Activated CD8-positive, alpha-beta memory T cell treated with anti-CD3 and anti-CD28 coated beads for 1 hour (primary cell): ENCODE results near the gene CRELD2.

Experiments used
- DNase-seq, 2 donors: peaks; one replicate each; pipeline ENCODE4 v3.0.0-alpha.2; 2020; ENCODE audit warnings: low read depth in 1 of 2; ENCODE audit errors: extremely low read depth in 1 of 2

CRELD2 gene

DNA sequence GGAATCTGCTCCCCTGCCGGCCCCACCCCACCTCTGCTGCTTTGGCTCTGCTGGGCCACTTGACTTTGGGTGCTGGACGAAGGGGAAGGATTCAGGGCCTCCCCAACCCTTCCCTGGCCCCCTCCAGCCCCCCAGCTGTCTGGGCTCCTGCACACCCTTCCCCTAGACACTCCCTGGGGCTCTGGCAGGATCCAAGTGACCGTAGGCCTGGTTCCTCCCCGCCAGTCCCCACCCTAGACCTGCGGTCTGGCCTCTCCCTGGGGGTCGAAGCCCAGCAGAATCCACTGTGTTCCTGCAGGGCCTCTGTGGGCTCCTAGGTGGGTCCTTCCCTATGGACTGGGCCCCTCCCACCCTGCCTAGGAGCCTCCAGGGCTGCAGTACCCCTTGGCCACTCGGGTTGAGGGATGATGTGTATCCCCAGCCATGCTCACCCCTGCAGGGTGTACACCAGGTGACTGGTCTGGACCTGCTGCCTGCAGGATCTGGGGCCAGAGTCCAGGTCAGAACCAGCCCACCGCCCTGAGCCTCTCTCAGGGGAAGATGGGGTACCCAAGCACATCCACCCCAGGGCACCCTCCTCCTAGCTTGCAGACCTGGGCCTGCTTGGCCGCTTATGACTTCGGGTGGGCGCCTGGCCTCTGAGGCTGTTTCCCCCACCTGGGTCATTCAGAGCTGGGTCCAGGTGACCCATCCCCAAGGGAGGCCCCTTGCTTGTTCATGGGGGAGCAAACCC lies 47.8 kb downstream of the CRELD2 start:
- DNase-seq: no peak

DNA sequence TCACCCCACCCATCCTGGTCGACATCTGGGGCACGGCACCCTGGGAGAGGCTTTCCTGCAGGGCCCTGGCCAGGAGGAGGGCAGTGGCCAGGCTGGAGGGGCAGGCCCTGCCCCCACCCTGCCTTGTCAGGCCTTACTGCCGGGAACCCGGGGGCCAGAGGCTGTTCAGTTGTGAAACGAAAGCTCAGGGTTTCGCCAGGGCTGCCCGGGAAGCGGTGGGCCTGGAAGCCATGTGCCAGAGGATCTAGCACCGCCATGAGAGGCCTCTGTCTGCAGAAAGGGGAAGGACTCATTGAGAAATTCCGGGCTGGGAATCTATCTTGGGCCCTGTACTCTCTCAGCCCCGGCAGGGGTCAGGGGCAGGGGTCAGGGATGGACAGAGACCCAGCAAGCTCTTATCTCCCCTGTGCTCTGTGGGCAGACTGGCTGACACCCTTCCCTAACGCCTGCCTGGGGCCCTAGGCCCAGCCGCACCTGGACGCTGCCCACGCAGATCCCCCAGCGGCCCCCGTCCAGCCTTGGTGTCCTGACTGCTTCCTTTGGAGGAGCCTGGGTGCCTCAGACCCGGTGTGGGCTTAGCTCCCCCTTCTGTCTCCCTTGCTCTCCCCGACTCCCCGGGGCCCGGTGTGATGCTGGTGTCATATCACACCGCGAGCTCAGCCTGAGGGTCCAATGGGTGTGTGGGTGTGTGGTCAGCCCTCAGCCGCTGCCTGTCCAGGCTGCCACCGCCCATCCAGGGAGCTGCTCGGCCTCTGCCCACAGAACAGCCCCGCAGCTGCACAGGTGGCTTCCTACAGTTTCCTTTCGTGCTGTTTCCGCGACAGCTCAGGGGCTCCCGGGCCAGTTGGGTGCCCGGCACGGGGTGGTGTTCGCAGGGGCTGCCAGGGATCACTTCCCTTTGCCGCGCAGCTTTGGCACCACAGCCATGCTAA lies 48.6 kb downstream of the CRELD2 start:
- no peak for DNase-seq

DNA sequence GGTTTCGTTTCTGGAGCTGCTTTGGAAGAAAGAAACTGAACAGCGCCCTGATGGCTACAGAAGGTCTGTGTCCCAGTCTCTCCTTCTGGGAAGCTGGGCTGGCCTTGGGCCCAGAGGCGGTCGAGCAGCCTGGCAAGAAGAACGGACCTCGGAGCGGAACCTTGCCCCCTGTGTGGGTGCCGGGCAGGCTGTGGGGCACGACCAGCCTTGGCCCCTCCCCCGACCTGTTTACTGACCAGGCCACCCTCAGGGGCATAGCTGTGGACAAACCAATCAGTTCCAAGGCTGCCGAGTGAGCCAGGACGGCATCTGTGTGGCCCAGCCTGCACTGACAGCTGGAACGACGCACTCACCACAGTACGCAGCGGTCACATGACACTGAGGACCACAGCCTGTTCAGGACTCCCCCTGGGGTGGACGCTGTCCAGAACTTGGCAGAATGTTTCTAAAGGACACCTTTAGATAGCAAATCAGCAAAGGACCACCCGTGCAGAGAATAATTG lies 49.3 kb downstream of the CRELD2 start:
- no peak for DNase-seq

DNA sequence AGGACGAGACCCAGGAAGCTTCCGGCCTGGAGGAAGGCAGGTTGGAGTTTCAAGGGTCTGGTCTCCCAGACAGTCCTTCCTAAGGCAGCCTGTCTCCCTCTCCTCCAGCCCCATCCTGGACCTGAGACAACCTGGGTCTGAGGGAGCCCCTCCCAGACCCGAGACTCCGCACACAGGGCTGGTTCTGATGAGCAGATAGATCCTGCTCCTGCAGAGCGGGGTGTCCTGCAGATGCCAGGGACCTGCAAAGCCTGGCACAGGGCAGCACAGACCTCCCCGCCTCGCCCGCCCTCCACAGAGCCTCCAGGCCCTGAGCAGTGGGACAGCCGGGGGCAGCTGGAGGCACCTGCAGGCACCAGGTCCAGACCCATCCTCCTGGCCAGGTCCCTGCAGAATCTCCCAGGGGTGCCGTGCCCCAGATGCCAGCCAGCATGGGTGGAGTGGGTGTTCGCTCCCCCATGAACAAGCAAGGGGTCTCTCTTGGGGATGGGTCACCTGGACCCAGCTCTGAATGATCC lies 49.9 kb downstream of the CRELD2 start:
- DNase-seq: no peak

DNA sequence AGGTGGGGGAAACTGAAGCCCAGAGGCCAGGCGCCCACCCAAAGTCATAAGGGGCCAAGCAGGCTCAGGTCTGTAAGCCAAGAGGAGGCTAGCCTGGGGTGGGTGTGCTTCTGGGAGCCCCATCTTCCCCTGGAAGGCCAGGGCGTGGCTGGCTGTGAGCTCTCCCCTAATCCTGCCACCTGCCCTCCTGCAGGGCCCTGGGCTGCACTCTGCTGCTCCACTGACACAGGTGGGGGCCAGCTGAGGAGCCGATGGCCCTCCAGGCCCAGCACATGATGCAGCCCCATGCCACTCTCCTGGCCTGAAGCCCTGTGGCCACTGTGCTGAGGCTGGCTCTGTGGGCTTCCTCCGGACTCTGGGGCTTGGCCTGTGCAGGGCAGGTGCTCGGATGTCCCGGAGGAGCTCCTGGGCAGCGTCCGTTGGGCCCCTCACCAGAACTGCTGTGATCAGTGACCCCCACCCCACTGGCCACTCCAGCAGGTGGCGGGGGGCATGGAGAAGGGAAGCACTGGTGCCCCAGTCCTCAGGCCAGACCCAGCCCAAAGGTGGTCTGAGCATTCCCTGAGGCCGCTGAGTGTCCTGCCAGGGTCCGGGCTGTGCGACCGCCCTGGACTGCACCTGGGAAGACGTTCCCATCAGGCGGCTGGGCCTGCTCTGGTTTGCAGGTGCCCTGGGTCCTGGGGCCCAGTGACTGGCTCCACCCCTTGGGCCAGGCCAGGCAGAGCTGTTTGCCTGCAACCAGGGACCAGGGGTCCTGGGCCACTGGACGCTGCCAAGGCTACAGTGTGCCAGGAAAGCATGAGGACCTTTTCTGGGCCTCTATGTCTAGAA lies 50.6 kb downstream of the CRELD2 start:
- no peak for DNase-seq

DNA sequence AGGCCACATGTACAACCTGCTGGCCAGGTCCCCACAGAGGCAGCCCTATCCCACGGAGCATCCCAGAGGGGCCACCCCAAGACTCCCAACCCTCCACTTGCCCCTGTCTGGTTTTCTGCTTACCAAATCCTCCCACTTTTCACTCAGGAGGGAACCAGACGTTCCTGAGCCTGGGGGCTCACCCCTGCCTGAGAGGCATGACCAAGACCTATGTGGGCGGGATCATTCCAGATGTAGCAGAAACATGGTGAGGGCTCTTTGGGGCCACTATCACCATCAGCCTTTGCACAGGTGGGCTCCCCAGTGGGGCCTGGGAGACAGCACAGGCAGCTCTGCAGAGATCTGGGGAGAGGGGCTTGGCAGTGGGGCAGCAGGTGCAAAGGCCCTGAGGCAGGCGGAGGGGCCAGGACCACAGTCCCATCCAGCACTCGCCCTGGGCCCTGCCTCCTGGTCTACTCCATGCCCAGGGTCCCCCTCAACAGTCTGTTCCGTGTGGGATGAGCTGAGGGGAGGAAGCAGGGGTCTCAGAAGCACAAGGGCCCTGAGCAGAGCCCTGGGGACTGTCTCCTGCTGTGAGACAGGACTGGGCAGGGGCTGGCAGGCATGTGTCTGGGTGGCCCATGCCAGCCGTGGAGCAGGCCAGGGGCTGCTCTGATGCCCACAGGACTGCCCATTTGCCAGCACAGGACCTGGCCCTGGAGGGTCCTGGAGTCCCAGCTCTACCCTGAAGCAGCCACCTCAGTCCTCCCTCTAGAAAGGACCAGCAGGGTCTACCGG lies 51.5 kb downstream of the CRELD2 start:
- no peak for DNase-seq

DNA sequence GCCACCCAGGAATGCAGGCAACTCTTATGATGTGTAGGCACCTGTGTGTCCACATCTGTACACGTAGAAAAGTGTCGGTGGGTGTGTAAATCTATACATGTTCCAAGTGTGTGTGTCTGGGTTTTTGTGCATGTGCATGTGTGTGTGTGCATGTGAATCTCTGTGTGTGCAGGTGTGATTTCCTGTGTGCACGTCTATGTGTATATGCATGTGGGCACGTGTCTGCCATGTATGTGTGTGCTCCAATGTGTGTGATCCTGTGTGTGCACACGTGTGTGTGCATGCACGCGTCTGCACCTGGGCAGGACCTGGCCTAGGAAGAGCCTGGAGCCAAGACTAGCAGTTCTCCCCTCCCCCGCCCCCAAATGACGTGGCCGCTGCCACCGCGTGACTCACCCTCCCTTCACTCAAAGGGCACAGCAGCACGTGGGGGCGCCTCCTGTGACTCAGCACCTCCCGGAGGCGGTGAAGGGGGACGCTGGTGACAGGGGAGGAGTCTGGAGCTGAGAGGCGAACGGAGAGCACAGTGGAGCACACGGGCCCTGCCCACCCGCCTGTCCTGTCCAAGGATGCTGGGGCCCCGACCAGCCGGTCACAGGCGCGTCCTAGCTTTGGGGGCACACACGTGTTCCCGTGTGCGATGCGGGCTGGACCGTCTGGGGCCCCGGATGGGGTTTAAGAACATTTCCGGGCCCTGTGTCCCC lies 52.2 kb downstream of the CRELD2 start:
- peak; percentile 88 to 91 for DNase-seq

DNA sequence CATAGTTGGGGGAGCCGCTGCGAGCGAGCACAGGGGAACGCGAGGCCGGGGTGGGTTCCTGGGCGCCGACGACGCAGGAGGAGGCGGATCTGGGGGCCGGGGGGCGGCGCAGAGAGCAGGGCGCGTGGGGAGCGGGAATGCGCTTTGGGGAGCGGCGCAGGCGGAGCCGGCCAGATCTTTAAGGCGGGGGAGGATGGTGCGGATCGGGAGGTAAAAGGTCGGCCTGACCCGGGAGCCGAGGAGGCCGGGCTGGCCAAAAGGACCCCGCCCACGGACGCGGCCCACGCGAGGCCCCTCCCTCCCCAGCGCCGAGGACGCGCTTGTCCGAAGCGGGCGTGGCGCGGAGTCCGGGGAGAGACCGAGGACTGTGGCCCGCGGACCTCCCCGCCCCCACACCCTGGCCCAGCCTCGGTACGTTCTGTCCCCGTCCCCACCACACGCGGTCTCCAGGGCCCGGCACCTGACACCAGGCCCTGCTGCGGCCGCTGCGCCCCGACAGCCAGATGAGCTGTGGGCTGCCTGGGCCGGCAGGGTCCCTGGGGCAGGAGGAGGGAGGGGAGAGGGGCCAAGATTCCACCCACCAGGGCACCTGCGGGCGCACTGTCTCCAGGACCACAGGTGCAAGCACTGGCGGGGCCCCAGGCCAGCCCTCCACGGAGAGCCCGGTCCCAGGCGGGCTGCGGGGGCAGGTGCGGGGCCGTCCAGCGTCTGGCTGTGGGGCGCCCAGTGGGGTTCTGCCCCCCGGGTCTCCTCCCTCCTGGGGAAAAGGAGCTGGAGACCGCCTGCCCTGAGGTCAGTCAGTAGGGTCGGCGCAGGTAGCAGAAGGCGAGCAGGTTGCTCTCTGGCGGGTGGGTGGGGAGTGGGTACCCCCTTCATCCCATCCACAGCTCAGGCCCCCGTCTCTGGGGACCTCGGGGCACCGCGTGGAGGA lies 53.1 kb downstream of the CRELD2 start:
- peak in 1 of 2 donors; percentile 50 for DNase-seq

DNA sequence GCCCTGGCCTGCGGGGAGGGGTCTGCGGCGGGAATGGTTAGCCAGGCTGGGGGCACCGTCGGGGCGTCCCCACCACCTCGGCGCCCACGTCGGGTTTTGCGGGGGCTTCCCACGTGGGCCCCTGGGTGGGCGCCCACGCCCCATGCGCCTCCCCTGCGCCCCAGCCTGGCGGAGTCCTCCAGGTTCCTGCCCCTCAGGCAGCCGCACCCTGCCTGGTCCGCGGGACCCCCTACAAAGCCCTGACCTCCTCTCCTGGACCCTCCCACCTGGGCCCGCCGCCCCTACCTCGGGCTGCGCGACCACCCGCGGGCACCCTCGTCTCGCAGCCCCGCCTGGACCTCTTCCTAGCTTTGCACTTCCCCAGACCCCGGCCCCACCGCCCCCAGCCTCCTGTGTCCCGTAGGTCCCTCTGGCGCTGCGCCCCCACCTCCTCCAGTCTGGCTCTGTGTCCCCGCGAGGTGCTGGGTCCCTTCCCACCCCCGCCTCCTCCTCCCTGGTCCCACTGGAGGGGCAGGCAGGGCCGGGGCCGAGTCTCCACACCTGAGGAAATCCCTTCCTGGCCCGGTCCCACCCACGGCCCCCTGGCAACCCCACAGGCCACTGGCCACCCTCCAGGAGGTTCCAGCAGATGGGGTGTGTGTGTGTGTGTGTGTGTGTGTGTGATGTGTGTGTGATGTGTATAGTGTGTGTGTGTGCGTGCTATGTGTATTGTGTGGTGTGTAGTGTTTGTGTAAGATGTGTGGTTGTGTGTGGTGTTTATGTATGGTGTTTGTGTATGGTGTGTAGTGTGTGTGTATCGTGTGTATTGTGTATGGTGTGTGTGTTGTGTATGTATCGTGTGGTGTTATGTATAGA lies 54.0 kb downstream of the CRELD2 start:
- DNase-seq: no peak

DNA sequence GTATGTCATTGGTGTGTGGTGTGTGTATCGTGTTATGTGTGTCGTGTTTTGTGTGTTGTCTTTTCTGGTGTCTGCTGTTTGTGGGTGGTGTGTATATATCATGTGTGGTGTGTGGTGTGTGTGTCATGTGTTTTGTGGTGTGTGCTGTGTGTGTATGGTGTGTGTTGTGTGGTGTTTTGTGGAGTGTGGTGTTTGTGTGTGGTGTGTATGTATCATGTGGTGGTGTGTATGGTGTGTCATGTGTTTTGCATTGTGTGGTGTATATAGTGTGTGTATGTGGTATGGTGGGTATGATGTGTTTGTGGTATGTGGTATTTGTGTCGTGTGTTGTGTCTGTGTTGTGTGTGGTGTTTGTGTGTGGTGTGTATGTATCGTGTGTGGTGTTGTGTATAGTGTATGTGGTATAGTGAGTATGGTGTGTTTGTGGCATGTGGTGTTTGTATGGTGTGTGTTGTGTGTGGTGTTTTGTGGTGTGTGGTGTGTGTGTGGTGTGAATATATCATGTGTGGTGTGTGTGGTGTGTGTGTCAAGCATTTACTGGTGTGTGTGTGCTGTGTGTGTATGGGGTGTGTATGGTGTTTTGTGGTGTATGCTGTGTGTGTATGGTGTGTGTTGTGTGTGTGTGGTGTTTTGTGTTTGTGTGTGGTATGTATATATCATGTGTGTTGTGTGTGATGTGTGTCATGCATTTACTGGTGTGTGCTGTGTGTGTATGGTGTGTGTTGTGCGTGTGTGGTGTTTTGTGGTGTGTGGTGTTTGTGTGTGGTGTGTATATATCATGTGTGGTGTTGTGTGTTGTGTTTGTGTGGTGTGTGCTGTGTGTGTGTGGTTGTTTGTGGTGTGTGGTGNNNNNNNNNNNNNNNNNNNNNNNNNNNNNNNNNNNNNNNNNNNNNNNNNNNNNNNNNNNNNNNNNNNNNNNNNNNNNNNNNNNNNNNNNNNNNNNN lies 54.9 kb downstream of the CRELD2 start:
- DNase-seq: no peak

DNA sequence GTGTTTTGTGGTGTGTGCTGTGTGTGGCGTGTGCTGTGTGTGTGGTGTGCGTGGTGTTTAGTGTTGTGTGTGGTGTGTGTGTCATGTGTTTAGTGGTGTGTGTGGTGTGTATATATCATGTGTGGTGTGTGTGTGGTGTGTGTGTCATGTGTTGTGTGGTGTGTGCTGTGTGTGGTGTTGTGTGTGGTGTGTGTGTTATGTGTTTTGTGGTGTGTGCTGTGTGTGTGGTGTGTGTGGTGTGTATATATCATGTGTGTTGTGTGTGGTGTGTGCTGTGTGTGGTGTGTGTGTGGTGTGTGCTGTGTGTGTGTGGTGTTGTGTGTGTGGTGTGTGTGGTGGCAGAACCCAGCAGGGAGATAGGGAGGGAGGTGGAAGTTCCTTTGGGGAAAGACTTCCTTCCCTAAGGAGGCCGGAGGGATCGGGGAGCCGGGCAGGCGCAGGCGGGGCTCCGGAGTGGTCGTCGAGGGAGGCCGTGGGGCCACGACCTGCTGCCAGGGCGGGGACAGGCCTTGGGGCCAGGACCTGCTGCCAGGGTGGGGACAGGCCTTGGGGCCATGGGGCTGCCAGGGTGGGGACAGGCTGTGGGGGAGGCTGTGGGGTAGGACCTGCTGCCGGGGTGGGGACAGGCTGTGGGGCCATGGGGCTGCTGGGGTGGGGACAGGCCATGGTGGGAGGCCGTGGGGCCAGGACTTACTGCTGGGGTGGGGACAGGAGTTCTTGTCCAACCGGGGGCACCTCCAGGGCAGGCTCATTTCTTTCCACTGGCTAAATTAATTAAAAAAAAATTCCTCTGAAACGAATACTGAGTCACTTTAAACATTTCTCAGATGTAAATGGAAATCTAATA lies 57.3 kb downstream of the CRELD2 start:
- DNase-seq: no peak

DNA sequence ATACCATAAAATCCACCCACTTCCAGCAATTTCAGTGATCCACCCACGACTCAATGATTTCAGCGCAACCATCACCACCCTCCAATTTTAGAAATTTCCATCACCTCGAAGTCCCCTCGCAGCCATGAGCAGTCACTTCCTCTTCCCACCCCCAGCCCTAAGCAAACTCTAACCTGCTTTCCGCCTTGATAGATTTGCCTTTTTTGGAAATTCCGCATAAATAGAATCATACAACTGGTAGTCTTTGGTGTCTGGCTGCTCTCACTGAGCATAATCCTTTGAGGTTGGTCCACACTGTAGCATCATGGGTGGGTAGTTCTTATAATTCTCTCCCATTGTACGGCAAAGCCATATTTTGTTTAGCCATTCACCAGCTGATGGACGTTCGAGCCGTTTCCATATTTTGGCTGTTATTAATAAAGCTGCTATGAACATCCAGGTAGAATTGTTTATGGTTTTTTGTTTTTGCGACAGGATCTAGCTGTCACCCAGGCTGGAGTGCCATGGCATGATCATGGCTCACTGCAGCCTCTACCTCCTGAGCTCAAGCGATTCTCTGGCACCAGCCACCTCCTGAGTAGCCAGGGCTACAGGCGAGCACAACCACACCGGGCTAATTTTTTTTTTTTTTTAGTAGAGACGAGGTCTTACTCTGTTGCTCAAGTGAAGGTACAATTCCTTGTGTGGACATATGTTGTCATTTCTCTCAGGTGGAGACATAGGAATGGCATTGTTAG lies 58.2 kb downstream of the CRELD2 start:
- DNase-seq: no peak
